IPS-18a (cell line): Measurements from ENCODE around the gene EIF2D.

Experiments
- H3K27ac ChIP-seq: one replicate; pipeline ENCODE4 v1.5.1; 2013; ENCODE audit warnings: low read length
- H3K27me3 ChIP-seq: one replicate; pipeline ENCODE4 v1.6.1; 2013; ENCODE audit warnings: mild to moderate bottlenecking, low read length; ENCODE audit not compliant: control insufficient read depth, insufficient read depth
- H3K36me3 ChIP-seq: one replicate; pipeline ENCODE4 v1.6.1; 2013; ENCODE audit warnings: low read depth, low read length; ENCODE audit not compliant: control insufficient read depth
- H3K4me1 ChIP-seq: one replicate; pipeline ENCODE4 v1.6.1; 2013; ENCODE audit warnings: low read depth, low read length; ENCODE audit not compliant: control insufficient read depth
- H3K4me3 ChIP-seq: one replicate; pipeline ENCODE4 v1.5.1; 2013; ENCODE audit warnings: low read length
- H3K9ac ChIP-seq: one replicate; pipeline ENCODE4 v1.6.1; 2013; ENCODE audit warnings: mild to moderate bottlenecking, low read length, moderate library complexity
- H3K9me3 ChIP-seq: one replicate; pipeline ENCODE4 v1.6.1; 2013; ENCODE audit warnings: low read depth, low read length; ENCODE audit not compliant: control insufficient read depth

Gene EIF2D

GRCh38 chr1:206595581-206596318 lies 16.5 kb downstream of the EIF2D start:
- Histone ChIP-seq H3K9ac (no peak overlapping the region), H3K27me3 (no peaks in the 10 kb centered on the region), H3K4me1 (no peaks in the 10 kb centered on the region), H3K36me3 (peaks cover 41% of the 10 kb centered on the region), H3K27ac (no peak overlapping the region), H3K4me3 (no peak overlapping the region), H3K9me3 (no peaks in the 10 kb centered on the region)

GRCh38 chr1:206593351-206593925 lies 18.8 kb downstream of the EIF2D start:
- Histone ChIP-seq H3K4me3 (no peak overlapping the region), H3K27me3 (no peaks in the 10 kb centered on the region), H3K4me1 (no peaks in the 10 kb centered on the region), H3K9me3 (no peaks in the 10 kb centered on the region), H3K27ac (no peak overlapping the region), H3K36me3 (peaks cover 31% of the 10 kb centered on the region), H3K9ac (no peak overlapping the region)

GRCh38 chr1:206591696-206592095 lies 20.6 kb downstream of the EIF2D start:
- H3K4me3 ChIP-seq, result no peak overlapping the region
- no peaks in the 10 kb centered on the region for H3K27me3 ChIP-seq
- no peak overlapping the region for H3K27ac ChIP-seq
- H3K4me1 ChIP-seq, result no peaks in the 10 kb centered on the region
- H3K36me3 ChIP-seq, result peaks cover 22% of the 10 kb centered on the region
- H3K9ac ChIP-seq, result no peak overlapping the region
- no peaks in the 10 kb centered on the region for H3K9me3 ChIP-seq

- no peak overlapping the region for H3K9ac ChIP-seq
- H3K27me3 ChIP-seq, result no peaks in the 10 kb centered on the region
- no peaks in the 10 kb centered on the region for H3K9me3 ChIP-seq
- H3K4me3 ChIP-seq, result no peak overlapping the region
- H3K4me1 ChIP-seq, result no peaks in the 10 kb centered on the region
- no peak overlapping the region for H3K27ac ChIP-seq
- peaks cover 22% of the 10 kb centered on the region for H3K36me3 ChIP-seq
Measured at GRCh38 chr1:206591226-206591625, 21.0 kb downstream of the EIF2D start.

- no peak overlapping the region for H3K27ac ChIP-seq
- peaks cover 15% of the 10 kb centered on the region for H3K36me3 ChIP-seq
- H3K9ac ChIP-seq, result no peak overlapping the region
- H3K27me3 ChIP-seq, result no peaks in the 10 kb centered on the region
- no peaks in the 10 kb centered on the region for H3K4me1 ChIP-seq
- H3K9me3 ChIP-seq, result no peaks in the 10 kb centered on the region
- no peak overlapping the region for H3K4me3 ChIP-seq
Measured at GRCh38 chr1:206590025-206590758, 22.1 kb downstream of the EIF2D start.

- peaks cover 9% of the 10 kb centered on the region for H3K36me3 ChIP-seq
- no peak overlapping the region for H3K27ac ChIP-seq
- no peak overlapping the region for H3K9ac ChIP-seq
- H3K9me3 ChIP-seq, result no peaks in the 10 kb centered on the region
- no peak overlapping the region for H3K4me3 ChIP-seq
- H3K27me3 ChIP-seq, result no peaks in the 10 kb centered on the region
- no peaks in the 10 kb centered on the region for H3K4me1 ChIP-seq
Measured at GRCh38 chr1:206589206-206589605, 23.1 kb downstream of the EIF2D start.

- H3K4me1 ChIP-seq, result no peaks in the 10 kb centered on the region
- H3K9ac ChIP-seq, result no peak overlapping the region
- H3K27me3 ChIP-seq, result no peaks in the 10 kb centered on the region
- no peaks in the 10 kb centered on the region for H3K9me3 ChIP-seq
- H3K4me3 ChIP-seq, result no peak overlapping the region
- no peak overlapping the region for H3K27ac ChIP-seq
- peaks cover 9% of the 10 kb centered on the region for H3K36me3 ChIP-seq
Measured at GRCh38 chr1:206588492-206588891, 23.8 kb downstream of the EIF2D start.

- peaks cover 9% of the 10 kb centered on the region for H3K36me3 ChIP-seq
- no peak overlapping the region for H3K4me3 ChIP-seq
- H3K4me1 ChIP-seq, result no peaks in the 10 kb centered on the region
- no peaks in the 10 kb centered on the region for H3K9me3 ChIP-seq
- no peaks in the 10 kb centered on the region for H3K27me3 ChIP-seq
- H3K9ac ChIP-seq, result no peak overlapping the region
- H3K27ac ChIP-seq, result no peak overlapping the region
Measured at GRCh38 chr1:206587904-206588303, 24.4 kb downstream of the EIF2D start.

- no peak overlapping the region for H3K27ac ChIP-seq
Measured at GRCh38 chr1:206586501-206587445, 25.5 kb downstream of the EIF2D start.

GRCh38 chr1:206584683-206585082 lies 27.6 kb downstream of the EIF2D start:
- no peak overlapping the region for H3K4me3 ChIP-seq
- H3K36me3 ChIP-seq, result no peaks in the 10 kb centered on the region
- H3K9me3 ChIP-seq, result no peaks in the 10 kb centered on the region
- no peaks in the 10 kb centered on the region for H3K4me1 ChIP-seq
- no peak overlapping the region for H3K27ac ChIP-seq
- no peak overlapping the region for H3K9ac ChIP-seq
- no peaks in the 10 kb centered on the region for H3K27me3 ChIP-seq

More at GRCh38 chr1:206586501-206587445, 25.5 kb downstream of the EIF2D start:
- no peaks in the 10 kb centered on the region for H3K27me3 ChIP-seq
- no peaks in the 10 kb centered on the region for H3K4me1 ChIP-seq
- no peak overlapping the region for H3K4me3 ChIP-seq
- H3K9ac ChIP-seq, result no peak overlapping the region
- H3K9me3 ChIP-seq, result no peaks in the 10 kb centered on the region
- peaks cover under 1% of the 10 kb centered on the region for H3K36me3 ChIP-seq
